CD14-positive monocyte (primary cell): ENCODE data around the gene CALML3. TPM values are rescaled to one million over a fixed set of nuclear protein-coding genes. Genes with fewer than 3 reads are reported as not detected.
A peak's percentile ranks its signal among the peaks of the same experiment; 100 is the strongest.

Experiments used
- DNase-seq, 3 donors: peaks; one replicate each; pipeline ENCODE4 v3.0.0-alpha.2; 2011 to 2022
- H2AFZ ChIP-seq: 2 replicates; pipeline ENCODE4 v1.6.0; 2012; ENCODE audit warnings: mild to moderate bottlenecking, low read depth, low read length, inconsistent platforms; ENCODE audit not compliant: insufficient read depth, poor library complexity, severe bottlenecking
- H3K27ac ChIP-seq, 2 donors: 1 replicate in 1 of 2; 2 replicates in 1 of 2; pipeline ENCODE4 v1.5.1; 2012 to 2013; ENCODE audit warnings: low read length in 2 of 2, control low read depth in 1 of 2, inconsistent platforms in 1 of 2, low read depth in 1 of 2, mild to moderate bottlenecking in 1 of 2
- H3K27me3 ChIP-seq, 2 donors: one replicate each; pipeline versions ENCODE4 v1.6.0 to v1.6.1; 2011 to 2013; ENCODE audit warnings: low read length in 2 of 2; ENCODE audit not compliant: control insufficient read depth in 2 of 2, insufficient read depth in 2 of 2
- H3K36me3 ChIP-seq, 2 donors: replicated peaks in 1 of 2; 1 replicate in 1 of 2; 2 replicates in 1 of 2; pipeline versions ENCODE4 v1.5.1 to v1.6.1; 2012 to 2013; ENCODE audit warnings: low read length in 2 of 2, control low read depth in 1 of 2, inconsistent platforms in 1 of 2, mild to moderate bottlenecking in 1 of 2; ENCODE audit not compliant: insufficient read depth in 2 of 2, control insufficient read depth in 1 of 2
- H3K4me1 ChIP-seq, 2 donors: 1 replicate in 1 of 2; 2 replicates in 1 of 2; pipeline versions ENCODE4 v1.5.1 to v1.6.1; 2012 to 2013; ENCODE audit warnings: low read length in 2 of 2, control low read depth in 1 of 2, inconsistent platforms in 1 of 2, mild to moderate bottlenecking in 1 of 2, moderate library complexity in 1 of 2; ENCODE audit not compliant: insufficient read depth in 2 of 2, control insufficient read depth in 1 of 2
- H3K4me2 ChIP-seq: replicated peaks from 2 replicates; pipeline ENCODE3; 2012; ENCODE audit warnings: low read length, moderate library complexity, mild to moderate bottlenecking; ENCODE audit not compliant: poor library complexity, severe bottlenecking; ENCODE audit errors: extremely low read depth
- H3K4me3 ChIP-seq, 3 experiments: fragments of 200-600 bp in 1 of 3; sonication (generic) in 1 of 3; replicated peaks in 1 of 3; 1 replicate in 2 of 3; 2 replicates in 1 of 3; pipeline ENCODE4 v1.5.1; 2011 to 2013; ENCODE audit warnings: low read length in 3 of 3, mild to moderate bottlenecking in 3 of 3, control low read depth in 2 of 3, low read depth in 2 of 3, inconsistent platforms in 1 of 3, moderate library complexity in 1 of 3
- H3K79me2 ChIP-seq: 2 replicates; pipeline ENCODE4 v1.6.0; 2012; ENCODE audit warnings: mild to moderate bottlenecking, control low read depth, inconsistent platforms, low read length, moderate library complexity; ENCODE audit not compliant: insufficient read depth
- H3K9ac ChIP-seq: 2 replicates; pipeline ENCODE4 v1.6.0; 2017; ENCODE audit warnings: low read length, mild to moderate bottlenecking; ENCODE audit not compliant: insufficient read depth, poor library complexity, severe bottlenecking
- H3K9me3 ChIP-seq, 2 donors: replicated peaks in 1 of 2; 1 replicate in 1 of 2; 2 replicates in 1 of 2; pipeline versions ENCODE4 v1.5.1 to v1.6.1; 2012 to 2013; ENCODE audit warnings: low read length in 2 of 2, control low read depth in 1 of 2; ENCODE audit not compliant: control insufficient read depth in 1 of 2, insufficient read depth in 1 of 2
- H4K20me1 ChIP-seq: 2 replicates; pipeline ENCODE4 v1.6.0; 2012; ENCODE audit warnings: mild to moderate bottlenecking, low read length, control low read depth, moderate library complexity; ENCODE audit not compliant: insufficient read depth
- H3K27ac Mint-ChIP-seq, 7 donors: one replicate each; pipeline ENCODE4 v1.8.0; 2020; ENCODE audit warnings: mild to moderate bottlenecking in 7 of 7, mixed read lengths in 7 of 7, moderate library complexity in 6 of 7, inconsistent platforms in 2 of 7
- H3K27me3 Mint-ChIP-seq, 3 donors: one replicate each; pipeline ENCODE4 v1.8.0; 2021 to 2022; ENCODE audit warnings: low read depth in 3 of 3, mild to moderate bottlenecking in 3 of 3, mixed read lengths in 3 of 3, moderate library complexity in 3 of 3, inconsistent platforms in 1 of 3
- H3K36me3 Mint-ChIP-seq, 2 donors: one replicate each; pipeline ENCODE4 v1.8.0; 2020; ENCODE audit warnings: mixed read lengths in 2 of 2, inconsistent platforms in 1 of 2, mild to moderate bottlenecking in 1 of 2
- H3K4me1 Mint-ChIP-seq: one replicate; pipeline ENCODE4 v1.8.0; 2020; ENCODE audit warnings: mild to moderate bottlenecking, mixed read lengths
- H3K4me3 Mint-ChIP-seq, 2 donors: one replicate each; pipeline ENCODE4 v1.8.0; 2020; ENCODE audit warnings: mild to moderate bottlenecking in 2 of 2, mixed read lengths in 2 of 2, moderate library complexity in 1 of 2
- H3K9me3 Mint-ChIP-seq, 7 donors: one replicate each; pipeline ENCODE4 v1.8.0; 2020 to 2022; ENCODE audit warnings: mixed read lengths in 7 of 7, mild to moderate bottlenecking in 6 of 7, moderate library complexity in 6 of 7, inconsistent platforms in 2 of 7
- CTCF ChIP-seq: fragments of 200-600 bp; IDR thresholded peaks from one replicate; pipeline ENCODE4 v1.8.0; 2022; ENCODE audit warnings: antibody characterized with exemption, mild to moderate bottlenecking
- WGBS: methylation state at CpG from one replicate; pipeline ENCODE4 v1.1.5; 2013; ENCODE audit warnings: missing lambda C conversion rate; ENCODE audit not compliant: insufficient coverage; 5-methylcytosine and 5-hydroxymethylcytosine counted together
- intact Hi-C, 2 donors: fragments of 100-400 bp; cut with micrococcal nuclease; formaldehyde crosslinking; loops; one replicate each; pipeline versions ENCODE4 v1.15.0 to v1.15.1; 2023
- polyA plus RNA-seq, 3 donors: library from polyadenylated mRNA; depleted of rRNA in 1 of 3; unstranded in 2 of 3; stranded (reverse) in 1 of 3; fragments of 300-500 nt in 2 of 3; fragments of >200 nt in 1 of 3; fragmentation: Illumina TruSeq in 2 of 3; gene quantifications; 1 replicate in 2 of 3; 2 replicates in 1 of 3; pipeline ENCODE4 v1.2.3, GENCODE V29; 2012 to 2021

The CALML3 gene
- polyA plus RNA-seq, 3 donors: not detected

GRCh38 chr10:5543623-5544022 is 18.9 kb downstream of the CALML3 start:
- no peak overlapping the region for H3K27ac Mint-ChIP-seq
- Histone ChIP-seq H3K4me3 (no peak overlapping the region), H3K4me2 (no peak overlapping the region), H3K27me3 (no peaks in the 10 kb centered on the region), H2AFZ (no peak overlapping the region), H3K36me3 (no peaks in the 10 kb centered on the region), H3K27ac (no peak overlapping the region), H3K9ac (no peak overlapping the region), H3K4me1 (peaks cover 17 to 28% of the 10 kb centered on the region in 2 donors), H3K9me3 (peaks cover 3 to 11% of the 10 kb centered on the region in 2 donors), H3K79me2 (no peaks in the 10 kb centered on the region), H4K20me1 (no peaks in the 10 kb centered on the region)
- peaks cover 2 to 12% (median 7%) of the 10 kb centered on the region in 7 donors for H3K9me3 Mint-ChIP-seq
- no peak for DNase-seq
- peaks cover 29% of the 10 kb centered on the region for H3K4me1 Mint-ChIP-seq
- H3K4me3 Mint-ChIP-seq: no peak overlapping the region
- TF ChIP-seq CTCF: no peak
- H3K27me3 Mint-ChIP-seq: peaks cover 0 to 1% (median 0%) of the 10 kb centered on the region in 3 donors
- no peaks in the 10 kb centered on the region for H3K36me3 Mint-ChIP-seq
- WGBS: no CpG with 5 or more reads among the region's 1 CpG
- intact Hi-C loops: no loop called here

- WGBS: 92% methylated on average over 3 of the region's 6 CpGs
- Histone ChIP-seq H3K27ac (no peak overlapping the region), H3K9ac (no peak overlapping the region), H3K27me3 (no peaks in the 10 kb centered on the region), H3K4me3 (no peak overlapping the region), H3K79me2 (no peaks in the 10 kb centered on the region), H3K4me1 (peaks cover 21 to 35% of the 10 kb centered on the region in 2 donors), H4K20me1 (no peaks in the 10 kb centered on the region), H3K9me3 (peaks cover 3 to 11% of the 10 kb centered on the region in 2 donors), H3K36me3 (no peaks in the 10 kb centered on the region), H2AFZ (peak overlapping the region; percentile 6), H3K4me2 (no peak overlapping the region)
- intact Hi-C loops: no loop called here
- Mint-ChIP-seq H3K9me3 (peaks cover 2 to 12% (median 7%) of the 10 kb centered on the region in 7 donors), H3K4me3 (no peak overlapping the region), H3K27ac (peak overlapping the region in 1 of 7 donors; percentile 28), H3K4me1 (peaks cover 27% of the 10 kb centered on the region), H3K36me3 (no peaks in the 10 kb centered on the region), H3K27me3 (peaks cover 0 to 1% (median 0%) of the 10 kb centered on the region in 3 donors)
- no peak for TF ChIP-seq CTCF
- DNase-seq: no peak
These were observed 19.6 kb downstream of the CALML3 start for GRCh38 chr10:5544216-5544805.
